Activated CD8-positive, alpha-beta memory T cell treated with anti-CD3 and anti-CD28 coated beads, Interleukin-2, amount 50 U/mL, for 24 hours (primary cell): ENCODE data around the gene SPDYE1.

ENCODE experiments used
- DNase-seq: peaks from one replicate; pipeline ENCODE4 v3.0.0-alpha.2; 2020; ENCODE audit errors: extremely low read depth

SPDYE1 gene

DNA sequence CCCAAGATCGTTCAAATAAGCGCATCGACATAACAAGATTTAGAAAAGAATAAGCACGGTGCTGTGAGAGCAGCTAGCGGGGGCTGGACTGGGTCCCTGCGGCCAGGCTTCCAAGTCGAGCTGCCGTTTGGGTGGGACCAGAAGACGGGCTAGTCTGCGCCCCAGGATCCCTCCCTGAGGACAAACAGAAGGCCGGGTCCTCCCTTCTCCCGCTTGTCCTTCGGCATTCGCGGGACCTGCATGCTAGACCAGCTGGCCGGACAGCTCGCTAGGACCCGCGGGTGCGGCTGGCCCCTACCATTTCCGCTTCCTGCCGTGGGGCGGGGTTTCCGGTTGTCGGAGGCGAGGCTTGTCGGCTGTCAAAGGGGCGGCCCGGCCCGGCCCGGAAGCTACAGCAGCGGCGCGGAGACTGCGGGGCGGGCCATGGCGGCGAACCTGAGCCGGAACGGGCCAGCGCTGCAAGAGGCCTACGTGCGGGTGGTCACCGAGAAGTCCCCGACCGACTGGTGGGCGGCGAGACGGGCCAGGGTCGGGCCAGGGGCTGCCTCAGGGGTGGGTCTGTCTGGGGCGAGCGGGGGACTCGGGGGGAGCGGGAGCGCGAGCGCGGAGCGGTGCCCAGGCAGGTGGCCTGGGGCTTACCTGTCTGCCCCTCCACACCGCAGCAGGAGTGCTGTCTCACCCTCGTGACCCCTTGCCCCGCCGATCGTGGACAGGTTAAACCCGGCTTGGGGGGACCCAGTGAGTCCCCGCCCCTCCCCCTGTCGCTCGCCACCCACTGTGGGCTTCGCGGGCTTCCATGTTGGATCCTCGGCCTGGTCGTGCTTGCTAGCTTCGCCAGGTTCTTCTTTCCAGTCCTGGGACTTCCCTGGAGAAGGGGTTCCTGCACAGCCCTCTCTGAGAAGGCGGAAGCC, 46.9 kb downstream of the SPDYE1 start, which contains the start of gene DBNL:
TSS of gene DBNL (plus strand) at position 388 of the 911 bp plus-strand sequence. CDS start at position 424, 36 bp downstream.
- peak; percentile 89 for DNase-seq

GRCh38 chr7:44045226-44046014, 47.7 kb downstream of the SPDYE1 start:
- no peak for DNase-seq

GRCh38 chr7:44046321-44047061, 48.8 kb downstream of the SPDYE1 start:
- DNase-seq = no peak

GRCh38 chr7:44048031-44048795, 50.5 kb downstream of the SPDYE1 start:
- DNase-seq = no peak

DNA sequence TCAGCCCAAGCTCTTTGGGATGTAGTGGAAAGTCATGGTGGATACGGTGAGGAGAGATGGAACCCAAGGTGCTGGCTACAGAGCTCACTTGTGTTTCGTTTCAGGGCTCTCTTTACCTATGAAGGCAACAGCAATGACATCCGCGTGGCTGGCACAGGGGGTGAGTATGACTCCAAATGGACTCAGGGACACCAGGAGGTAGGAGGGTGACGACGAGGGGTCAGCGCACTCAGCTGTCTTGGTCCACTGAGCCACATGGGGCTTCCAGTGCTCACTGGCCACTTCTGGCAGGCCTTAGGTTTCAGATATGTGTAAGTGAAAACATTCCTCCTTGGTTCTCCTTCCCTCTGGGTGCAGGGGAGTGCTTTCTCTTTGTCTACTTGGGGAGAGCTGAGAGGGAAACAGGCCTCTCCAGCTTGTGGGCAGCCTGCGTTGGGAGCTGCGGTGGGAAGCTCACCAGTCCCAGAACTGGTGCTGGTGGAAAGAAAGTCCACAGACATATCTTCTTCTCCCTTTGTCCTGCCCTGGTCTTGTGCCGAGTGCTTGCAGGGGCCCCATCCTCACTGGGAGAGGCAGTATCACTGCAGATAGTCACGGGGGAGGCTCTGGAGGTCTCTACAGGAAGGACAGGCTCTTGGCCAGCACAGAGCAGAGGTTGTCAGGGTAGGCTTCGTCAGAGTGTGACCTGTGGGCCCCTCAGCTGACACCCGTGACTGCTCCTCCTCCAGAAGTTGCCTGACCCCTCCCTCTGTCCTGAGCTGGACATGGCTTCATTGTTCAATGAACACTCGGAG, 52.6 kb downstream of the SPDYE1 start:
- no peak for DNase-seq

GRCh38 chr7:44050915-44051560, 53.3 kb downstream of the SPDYE1 start:
- DNase-seq = no peak

- DNase-seq = no peak
Observed at GRCh38 chr7:44051611-44052220, 54.0 kb downstream of the SPDYE1 start.

- no peak for DNase-seq
Observed at GRCh38 chr7:44052771-44053365, 55.2 kb downstream of the SPDYE1 start.

GRCh38 chr7:44056681-44057080, 59.0 kb downstream of the SPDYE1 start:
- no peak for DNase-seq

GRCh38 chr7:44057181-44057848, 59.6 kb downstream of the SPDYE1 start:
- DNase-seq = no peak

- no peak for DNase-seq
Observed at GRCh38 chr7:44057849-44058758, 60.4 kb downstream of the SPDYE1 start.

GRCh38 chr7:44058759-44059218, 61.1 kb downstream of the SPDYE1 start:
- no peak for DNase-seq

- no peak for DNase-seq
Observed at GRCh38 chr7:44059219-44060090, 61.8 kb downstream of the SPDYE1 start.
